HG02981 (cell line): ENCODE data around the gene CNTN6.

Source experiments
- ATAC-seq: cut with Tn5 transposase; IDR thresholded peaks from one replicate; pipeline ENCODE4 v1.9.1; 2021; ENCODE audit warnings: mild to moderate bottlenecking, moderate library complexity; ENCODE audit not compliant: unreplicated experiment

CNTN6 gene

GRCh38 chr3:1092771-1093170 is at the start of gene CNTN6:
Gene CNTN6 (plus strand): TSS chr3:1093024. CDS start chr3:1148009, 54,985 bp downstream.
- no peak for ATAC-seq

- ATAC-seq: no peak
Measured at GRCh38 chr3:1048558-1048957, 44.3 kb upstream of the CNTN6 start.

- ATAC-seq: no peak
Measured at GRCh38 chr3:1055870-1056269, 37.0 kb upstream of the CNTN6 start.

- ATAC-seq: no peak
Measured at GRCh38 chr3:1056744-1057143, 36.1 kb upstream of the CNTN6 start.

GRCh38 chr3:1057436-1057835 is 35.4 kb upstream of the CNTN6 start:
- no peak for ATAC-seq

- ATAC-seq: no peak
Measured at GRCh38 chr3:1068985-1069384, 23.8 kb upstream of the CNTN6 start.

GRCh38 chr3:1072041-1072440 is 20.8 kb upstream of the CNTN6 start:
- no peak for ATAC-seq

GRCh38 chr3:1079662-1080061 is 13.2 kb upstream of the CNTN6 start:
- no peak for ATAC-seq

- no peak for ATAC-seq
Measured at GRCh38 chr3:1082108-1082507, 10.7 kb upstream of the CNTN6 start.

GRCh38 chr3:1087066-1087560 is 5.7 kb upstream of the CNTN6 start:
- ATAC-seq: no peak

GRCh38 chr3:1088503-1088902 is 4.3 kb upstream of the CNTN6 start:
- ATAC-seq: no peak

GRCh38 chr3:1091286-1091685 is 1.5 kb upstream of the CNTN6 start:
- no peak for ATAC-seq

GRCh38 chr3:1092061-1092460 is 763 bp upstream of the CNTN6 start:
- ATAC-seq: no peak

- ATAC-seq: no peak
Measured at GRCh38 chr3:1093217-1093616, 393 bp downstream of the CNTN6 start.

- no peak for ATAC-seq
Measured at GRCh38 chr3:1103525-1103924, 10.7 kb downstream of the CNTN6 start.

GRCh38 chr3:1117843-1118473 is 25.1 kb downstream of the CNTN6 start:
- ATAC-seq: no peak

GRCh38 chr3:1131166-1131565 is 38.3 kb downstream of the CNTN6 start:
- no peak for ATAC-seq

- no peak for ATAC-seq
Measured at GRCh38 chr3:1135194-1135593, 42.4 kb downstream of the CNTN6 start.

- no peak for ATAC-seq
Measured at GRCh38 chr3:1138036-1138435, 45.2 kb downstream of the CNTN6 start.

- no peak for ATAC-seq
Measured at GRCh38 chr3:1139071-1139470, 46.2 kb downstream of the CNTN6 start.

- ATAC-seq: no peak
Measured at GRCh38 chr3:1147326-1147725, 54.5 kb downstream of the CNTN6 start.

GRCh38 chr3:1147819-1148218 is 55.0 kb downstream of the CNTN6 start:
- no peak for ATAC-seq

- ATAC-seq: no peak
Measured at GRCh38 chr3:1164101-1164500, 71.3 kb downstream of the CNTN6 start.
